A673 (cell line): ENCODE measurements around the gene SLC3A2. TPM values are rescaled to one million over a fixed set of nuclear protein-coding genes. Genes with fewer than 3 reads are reported as not detected.

ENCODE experiments used
- BruUV-seq: library from RNA; stranded (reverse); fragments of 400-500 nt; replicated peaks from 2 replicates; lab custom pipeline; 2021; lab: Mats Ljungman, UMichigan
- CTCF ChIA-PET: fragments of 300-600 bp; sonication (Branson Sonifier 250); formaldehyde crosslinking; loops from one replicate; lab custom pipeline; 2022; ENCODE audit warnings: antibody characterized with exemption; lab: Charles Lee
- POLR2A ChIA-PET: fragments of 300-600 bp; sonication (Branson Sonifier 250); formaldehyde crosslinking; loops from one replicate; lab custom pipeline; 2022; ENCODE audit warnings: antibody characterized with exemption; ENCODE audit not compliant: low non-redundant PET; lab: Charles Lee
- DNase-seq: peaks from one replicate; pipeline ENCODE4 v3.0.0-alpha.2; 2015; ENCODE audit warnings: low spot score
- H3K27ac ChIP-seq: fragments of 200-600 bp; sonication (generic); 2 replicates; pipeline ENCODE4 v1.5.1; 2016; ENCODE audit warnings: mixed run types, low read depth, mild to moderate bottlenecking, mixed read lengths, antibody characterized with exemption, low read length; ENCODE audit not compliant: poor library complexity, severe bottlenecking
- H3K27me3 ChIP-seq: fragments of 200-600 bp; sonication (generic); replicated peaks from 2 replicates; pipeline ENCODE4 v1.6.1; 2017; ENCODE audit warnings: mixed run types, low read depth, mild to moderate bottlenecking, mixed read lengths, antibody characterized with exemption, low read length; ENCODE audit not compliant: insufficient read depth, poor library complexity
- H3K36me3 ChIP-seq: fragments of 200-600 bp; sonication (generic); 2 replicates; pipeline ENCODE4 v1.6.1; 2016; ENCODE audit warnings: mixed run types, mild to moderate bottlenecking, mixed read lengths, antibody characterized with exemption, low read length; ENCODE audit not compliant: insufficient read depth, poor library complexity, severe bottlenecking
- H3K4me1 ChIP-seq: fragments of 200-600 bp; sonication (generic); 2 replicates; pipeline ENCODE4 v1.6.1; 2017; ENCODE audit warnings: mixed run types, mild to moderate bottlenecking, mixed read lengths, antibody characterized with exemption, low read length; ENCODE audit not compliant: insufficient read depth, poor library complexity, severe bottlenecking
- H3K4me3 ChIP-seq: fragments of 200-600 bp; sonication (generic); 2 replicates; pipeline ENCODE4 v1.5.1; 2016; ENCODE audit warnings: low read depth, mixed run types, mild to moderate bottlenecking, mixed read lengths, low read length; ENCODE audit not compliant: poor library complexity, severe bottlenecking
- H3K9me3 ChIP-seq: fragments of 200-600 bp; sonication (generic); 2 replicates; pipeline ENCODE4 v1.6.1; 2016; ENCODE audit warnings: mixed run types, low read depth, mild to moderate bottlenecking, mixed read lengths, antibody characterized with exemption, low read length; ENCODE audit not compliant: poor library complexity, severe bottlenecking
- EZH2 ChIP-seq: fragments of 200-600 bp; sonication (generic); IDR thresholded peaks from 2 replicates; pipeline ENCODE4 v1.6.1; 2017; ENCODE audit warnings: borderline replicate concordance, low read depth, mild to moderate bottlenecking, mixed read lengths, antibody characterized with exemption, low read length; ENCODE audit not compliant: poor library complexity, severe bottlenecking
- intact Hi-C: fragments of 100-400 bp; cut with micrococcal nuclease; formaldehyde crosslinking; loops from one replicate; pipeline ENCODE4 v1.10.0; 2022; ENCODE audit not compliant: unreplicated experiment
- total RNA-seq: library from RNA; stranded (reverse); gene quantifications from 2 replicates; pipeline ENCODE4 v1.2.3, GENCODE V29; 2021
- TF ChIP-seq, protein P1 (sequence below): fragments of 300-800, 200-600 bp; sonication (generic); conservative IDR thresholded peaks from 2 replicates; pipeline ENCODE4 v1.5.1; 2017; ENCODE audit warnings: low read depth, mild to moderate bottlenecking, antibody characterized with exemption, low read length, moderate library complexity, mixed read lengths

The SLC3A2 gene
- total RNA-seq, 1 experiment from 2014 or later: 511 TPM

GRCh38 chr11:62922653-62923431 lies 42.1 kb downstream of the SLC3A2 start:
- intact Hi-C loops: no loop called here
- Histone ChIP-seq H3K36me3 (no peaks in the 10 kb centered on the region), H3K4me3 (peak overlapping the region; percentile 32), H3K4me1 (peaks cover 28% of the 10 kb centered on the region), H3K27me3 (no peaks in the 10 kb centered on the region), H3K9me3 (no peaks in the 10 kb centered on the region), H3K27ac (no peak overlapping the region)
- ChIA-PET CTCF (interaction anchor here (1.7 to 2.6 kb wide), 3 partner anchors 14 to 52 kb away, joined by 6 to 12 read pairs (median 7); no protein-coding TSS in a partner anchor), POLR2A (interaction anchor here (0.6 kb wide), 1 partner anchor 9 kb away, joined by 3 read pairs; no protein-coding TSS in a partner anchor)
- peak; percentile 65 for DNase-seq
- no peak for TF ChIP-seq EZH2
- TF ChIP-seq, protein P1, sequence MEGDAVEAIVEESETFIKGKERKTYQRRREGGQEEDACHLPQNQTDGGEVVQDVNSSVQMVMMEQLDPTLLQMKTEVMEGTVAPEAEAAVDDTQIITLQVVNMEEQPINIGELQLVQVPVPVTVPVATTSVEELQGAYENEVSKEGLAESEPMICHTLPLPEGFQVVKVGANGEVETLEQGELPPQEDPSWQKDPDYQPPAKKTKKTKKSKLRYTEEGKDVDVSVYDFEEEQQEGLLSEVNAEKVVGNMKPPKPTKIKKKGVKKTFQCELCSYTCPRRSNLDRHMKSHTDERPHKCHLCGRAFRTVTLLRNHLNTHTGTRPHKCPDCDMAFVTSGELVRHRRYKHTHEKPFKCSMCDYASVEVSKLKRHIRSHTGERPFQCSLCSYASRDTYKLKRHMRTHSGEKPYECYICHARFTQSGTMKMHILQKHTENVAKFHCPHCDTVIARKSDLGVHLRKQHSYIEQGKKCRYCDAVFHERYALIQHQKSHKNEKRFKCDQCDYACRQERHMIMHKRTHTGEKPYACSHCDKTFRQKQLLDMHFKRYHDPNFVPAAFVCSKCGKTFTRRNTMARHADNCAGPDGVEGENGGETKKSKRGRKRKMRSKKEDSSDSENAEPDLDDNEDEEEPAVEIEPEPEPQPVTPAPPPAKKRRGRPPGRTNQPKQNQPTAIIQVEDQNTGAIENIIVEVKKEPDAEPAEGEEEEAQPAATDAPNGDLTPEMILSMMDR: peak; percentile 67
- BruUV-seq: no TSS peak

DNA sequence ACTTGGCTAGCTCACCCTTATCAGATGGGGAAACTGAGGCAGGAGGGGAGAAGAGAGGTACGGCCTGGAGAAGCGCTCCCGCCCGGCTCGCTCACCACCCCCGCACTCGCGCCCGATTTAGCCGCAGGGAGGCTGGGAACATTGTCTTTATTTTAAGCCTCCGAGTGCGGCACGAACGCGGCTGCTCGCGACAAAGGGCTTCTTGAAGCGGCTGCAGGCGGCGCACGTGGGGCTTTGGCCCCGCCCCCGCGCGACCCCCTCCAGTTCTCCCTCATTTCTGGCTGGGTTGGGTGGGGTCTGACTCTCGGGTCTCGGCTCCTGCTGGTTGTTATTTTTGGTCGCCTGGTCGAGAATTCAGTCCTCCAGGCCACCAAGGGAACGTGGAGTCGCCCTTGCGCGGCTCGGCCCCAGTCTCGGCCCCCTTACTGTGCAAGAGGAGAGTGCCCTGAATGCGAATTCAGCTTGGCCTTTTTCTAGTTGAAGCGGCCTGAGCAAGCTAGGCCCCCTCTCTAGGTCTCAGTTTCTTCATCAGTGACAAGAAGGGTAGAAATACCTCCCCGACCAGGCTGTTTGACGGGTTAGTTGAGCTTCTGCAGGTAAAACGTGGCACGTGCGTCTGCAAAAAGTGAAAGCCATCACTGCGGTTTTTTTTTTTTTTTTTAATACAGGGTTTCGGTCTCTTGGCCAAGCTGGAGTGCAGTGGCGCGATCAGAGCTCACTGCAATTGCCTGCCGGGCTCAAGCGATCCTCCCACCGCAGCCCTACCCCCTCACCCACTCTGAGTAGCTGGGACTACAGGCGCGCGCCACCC lies 43.1 kb downstream of the SLC3A2 start:
- no TSS peak for BruUV-seq
- peaks cover 28% of the 10 kb centered on the region for H3K4me1 ChIP-seq
- peak overlapping the region; percentile 32 for H3K4me3 ChIP-seq
- peak; percentile 68 for DNase-seq
- ChIA-PET CTCF (interaction anchor here (0.6 kb wide), 1 partner anchor 51 kb away, joined by 3 read pairs; no protein-coding TSS in a partner anchor), POLR2A (no interaction called here)
- no peaks in the 10 kb centered on the region for H3K36me3 ChIP-seq
- no peaks in the 10 kb centered on the region for H3K9me3 ChIP-seq
- intact Hi-C loops: no loop called here
- no peak for TF ChIP-seq EZH2
- TF ChIP-seq, protein P1: 0 out of 2 replicates have a peak, but pooled peaks have one; percentile 12
- H3K27me3 ChIP-seq: no peaks in the 10 kb centered on the region
- H3K27ac ChIP-seq: no peak overlapping the region

DNA sequence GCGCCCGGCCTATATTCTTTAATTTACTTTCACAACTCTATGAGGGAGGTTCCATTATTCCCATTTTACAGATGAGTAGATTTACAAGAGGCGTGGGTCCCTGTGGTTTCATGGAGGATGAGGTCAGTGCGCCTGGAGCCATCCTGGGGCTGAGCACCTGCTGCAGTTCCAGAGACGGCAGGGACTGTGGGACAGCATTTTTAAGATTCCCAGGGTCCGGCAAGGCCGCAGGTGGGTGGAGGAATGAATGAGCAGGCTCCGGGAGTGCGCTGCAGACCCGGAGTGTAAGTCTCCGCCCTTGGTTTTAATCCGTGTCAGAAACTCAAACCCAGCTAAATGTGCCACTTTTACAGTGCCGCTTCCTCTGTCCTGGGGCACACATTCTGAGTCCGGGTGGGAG lies 44.6 kb downstream of the SLC3A2 start:
- no peak for DNase-seq

More for the DNA sequence above, 44.6 kb downstream of the SLC3A2 start:
- no peaks in the 10 kb centered on the region for H3K36me3 ChIP-seq
- CTCF ChIA-PET: no interaction called here
- H3K27ac ChIP-seq: no peak overlapping the region
- H3K4me1 ChIP-seq: peaks cover 28% of the 10 kb centered on the region
- intact Hi-C loops: no loop called here
- H3K9me3 ChIP-seq: no peaks in the 10 kb centered on the region
- POLR2A ChIA-PET: no interaction called here
- TF ChIP-seq, protein P1: no peak
- TF ChIP-seq EZH2: no peak
- no peak overlapping the region for H3K4me3 ChIP-seq
- no TSS peak for BruUV-seq
- no peaks in the 10 kb centered on the region for H3K27me3 ChIP-seq
